ENCODE data around the gene CNR1. TPM values are rescaled to one million over a fixed set of nuclear protein-coding genes. Genes with fewer than 3 reads are reported as not detected.

CNR1 gene
- total RNA-seq, 2 donors from 2014 or later = 2.4 to 3.8 TPM

Other genes with a start within 250 kb of the CNR1 start
- not detected for gene SPACA1, start 118.5 kb downstream of the CNR1 start, total RNA-seq

Data from left cardiac atrium (tissue), 2 donors.